Epithelial cell of proximal tubule (primary cell): ENCODE measurements around the gene YJU2. TPM values are rescaled to one million over a fixed set of nuclear protein-coding genes. Genes with fewer than 3 reads are reported as not detected.
"Not testable (repeated sequence)": the region's sequence is repeated elsewhere in the genome, so short reads cannot be mapped to it uniquely, and the experiment has no call there.

ENCODE experiments used
- DNase-seq: peaks from one replicate; pipeline ENCODE4 v3.0.0-alpha.2; 2011; ENCODE audit warnings: low read depth
- H3K4me3 ChIP-seq: 2 replicates; pipeline ENCODE4 v1.5.1; 2011; ENCODE audit warnings: low read depth, mild to moderate bottlenecking, low read length
- CTCF ChIP-seq: conservative IDR thresholded peaks from 2 replicates; pipeline ENCODE4 v1.5.1; 2012; ENCODE audit warnings: low read depth, mild to moderate bottlenecking, low read length
- total RNA-seq: library from RNA; depleted of rRNA; stranded (reverse); fragments of >200 nt; gene quantifications from 2 replicates; pipeline ENCODE4 v1.2.3, GENCODE V29; 2015

The YJU2 gene
- total RNA-seq, 1 donor from 2014 or later = 34.3 TPM

- TF ChIP-seq CTCF = no peak
- no peak for DNase-seq
- H3K4me3 ChIP-seq = no peak overlapping the region
These were observed 26.0 kb downstream of the YJU2 start for GRCh38 chr19:4272894-4273293.

GRCh38 chr19:4274321-4274686 is 27.4 kb downstream of the YJU2 start:
- not testable (repeated sequence) for DNase-seq, H3K4me3 ChIP-seq

GRCh38 chr19:4277191-4277696 is 30.4 kb downstream of the YJU2 start:
- no peak for TF ChIP-seq CTCF
- H3K4me3 ChIP-seq = no peak overlapping the region
- DNase-seq = no peak

- TF ChIP-seq CTCF = no peak
- DNase-seq = no peak
- no peak overlapping the region for H3K4me3 ChIP-seq
These were observed 31.1 kb downstream of the YJU2 start for GRCh38 chr19:4278010-4278409.

GRCh38 chr19:4278419-4279266 is 31.8 kb downstream of the YJU2 start, which contains the start of gene SHD:
TSS of gene SHD (plus strand) at chr19:4279266. CDS start at chr19:4280064, 798 bp downstream.
- DNase-seq = no peak
- TF ChIP-seq CTCF = no peak
- no peak within 1 kb of the TSS for H3K4me3 ChIP-seq

GRCh38 chr19:4279267-4279529 is 32.3 kb downstream of the YJU2 start:
- no peak for TF ChIP-seq CTCF
- no peak overlapping the region for H3K4me3 ChIP-seq
- DNase-seq = no peak

GRCh38 chr19:4279530-4280422 is 32.9 kb downstream of the YJU2 start:
- DNase-seq = no peak
- no peak overlapping the region for H3K4me3 ChIP-seq

More at GRCh38 chr19:4279530-4280422, 32.9 kb downstream of the YJU2 start:
- no peak for TF ChIP-seq CTCF
